ENCODE results near the gene CFAP69.

Gene CFAP69

GRCh38 chr7:90351987-90352386, 107.0 kb downstream of the CFAP69 start:
- Histone ChIP-seq H3K27ac (ENCODE audit: insufficient read depth, low read depth, low read length, poor library complexity, severe bottlenecking) (no peak overlapping the region), H3K36me3 (ENCODE audit: control insufficient read depth, insufficient read depth, low read length) (peaks cover 7% of the 10 kb centered on the region), H3K27me3 (ENCODE audit: control insufficient read depth, insufficient read depth, low read length, poor library complexity, severe bottlenecking) (no peaks in the 10 kb centered on the region), H3K9me3 (ENCODE audit: control insufficient read depth, low read length) (no peaks in the 10 kb centered on the region), H3K4me1 (ENCODE audit: control insufficient read depth, insufficient read depth, low read length) (no peaks in the 10 kb centered on the region), H3K4me3 (ENCODE audit: insufficient read depth, low read depth, low read length) (no peak overlapping the region)

Measured in ectodermal cell (in vitro differentiated cells).